ENCODE results near the gene TSPEAR.

TSPEAR gene

GRCh38 chr21:44510508-44511218, 200.7 kb downstream of the TSPEAR start:
- in situ Hi-C loops (cut with HindIII; ENCODE audit: low sequenced_read_pairs), result no loop called here

GRCh38 chr21:44510109-44510507, 201.3 kb downstream of the TSPEAR start:
- in situ Hi-C loops (cut with HindIII; ENCODE audit: low sequenced_read_pairs), result no loop called here

GRCh38 chr21:44509539-44509938, 201.8 kb downstream of the TSPEAR start:
- in situ Hi-C loops (cut with HindIII; ENCODE audit: low sequenced_read_pairs), result loop anchor here (10.0 kb wide), 1 partner anchor 295 kb away; the partner anchor contains the start of gene UBE2G2

GRCh38 chr21:44508711-44509445, 202.5 kb downstream of the TSPEAR start:
- in situ Hi-C loops (cut with HindIII; ENCODE audit: low sequenced_read_pairs), result loop anchor here (10.0 kb wide), 1 partner anchor 296 kb away; the partner anchor contains the start of gene UBE2G2

- in situ Hi-C loops (cut with HindIII; ENCODE audit: low sequenced_read_pairs), result loop anchor here (10.0 kb wide), 1 partner anchor 296 kb away; the partner anchor contains the start of gene UBE2G2
Measured at GRCh38 chr21:44508426-44508710, 203.0 kb downstream of the TSPEAR start.

- in situ Hi-C loops (cut with HindIII; ENCODE audit: low sequenced_read_pairs), result loop anchor here (10.0 kb wide), 1 partner anchor 297 kb away; the partner anchor contains the start of gene UBE2G2
Measured at GRCh38 chr21:44507673-44508425, 203.5 kb downstream of the TSPEAR start.

GRCh38 chr21:44506279-44507255, 204.8 kb downstream of the TSPEAR start:
- in situ Hi-C loops (cut with HindIII; ENCODE audit: low sequenced_read_pairs), result loop anchor here (10.0 kb wide), 1 partner anchor 298 kb away; the partner anchor contains the start of gene UBE2G2

GRCh38 chr21:44505673-44506278, 205.6 kb downstream of the TSPEAR start:
- in situ Hi-C loops (cut with HindIII; ENCODE audit: low sequenced_read_pairs), result loop anchor here (10.0 kb wide), 1 partner anchor 299 kb away; the partner anchor contains the start of gene UBE2G2

GRCh38 chr21:44503901-44504399, 207.4 kb downstream of the TSPEAR start:
- in situ Hi-C loops (cut with HindIII; ENCODE audit: low sequenced_read_pairs), result loop anchor here (10.0 kb wide), 1 partner anchor 301 kb away; the partner anchor contains the start of gene UBE2G2

GRCh38 chr21:44503006-44503889, 208.1 kb downstream of the TSPEAR start:
- in situ Hi-C loops (cut with HindIII; ENCODE audit: low sequenced_read_pairs), result loop anchor here (10.0 kb wide), 1 partner anchor 302 kb away; the partner anchor contains the start of gene UBE2G2

GRCh38 chr21:44502171-44502958, 209.0 kb downstream of the TSPEAR start:
- in situ Hi-C loops (cut with HindIII; ENCODE audit: low sequenced_read_pairs), result loop anchor here (10.0 kb wide), 1 partner anchor 302 kb away; the partner anchor contains the start of gene UBE2G2

GRCh38 chr21:44500111-44500510, 211.3 kb downstream of the TSPEAR start:
- in situ Hi-C loops (cut with HindIII; ENCODE audit: low sequenced_read_pairs), result loop anchor here (10.0 kb wide), 1 partner anchor 305 kb away; the partner anchor contains the start of gene UBE2G2

- in situ Hi-C loops (cut with HindIII; ENCODE audit: low sequenced_read_pairs), result loop anchor here (10.0 kb wide), 1 partner anchor 305 kb away; the partner anchor contains the start of gene UBE2G2
Measured at GRCh38 chr21:44499631-44500030, 211.7 kb downstream of the TSPEAR start.

GRCh38 chr21:44499211-44499560, 212.2 kb downstream of the TSPEAR start:
- in situ Hi-C loops (cut with HindIII; ENCODE audit: low sequenced_read_pairs), result no loop called here

GRCh38 chr21:44498280-44499210, 212.8 kb downstream of the TSPEAR start:
- in situ Hi-C loops (cut with HindIII; ENCODE audit: low sequenced_read_pairs), result no loop called here

GRCh38 chr21:44497703-44498126, 213.7 kb downstream of the TSPEAR start:
- in situ Hi-C loops (cut with HindIII; ENCODE audit: low sequenced_read_pairs), result no loop called here

Data from DLD1 (cell line).